ENCODE measurements around the gene MAPK13. TPM values are rescaled to one million over a fixed set of nuclear protein-coding genes. Genes with fewer than 3 reads are reported as not detected.
A peak's percentile ranks its signal among the peaks of the same experiment; 100 is the strongest.

Gene MAPK13
- total RNA-seq, 3 donors from 2014 or later = 33.8 to 61.0 (median 48.4) TPM

GRCh38 chr6:36141961-36142360, 11.6 kb downstream of the MAPK13 start:
- Mint-ChIP-seq H3K36me3 (ENCODE audit: insufficient read depth) (peaks cover 15% of the 10 kb centered on the region), H3K4me3 (no peak overlapping the region), H3K4me1 (ENCODE audit: low read depth) (peaks cover 23% of the 10 kb centered on the region), H3K9me3 (no peaks in the 10 kb centered on the region), H3K27me3 (ENCODE audit: low read depth) (no peaks in the 10 kb centered on the region)
- DNase-seq (no peak), ATAC-seq (no peak)

GRCh38 chr6:36142971-36143838, 12.9 kb downstream of the MAPK13 start:
- H3K36me3 Mint-ChIP-seq (ENCODE audit: insufficient read depth) = peaks cover 15% of the 10 kb centered on the region
- no peaks in the 10 kb centered on the region for H3K27me3 Mint-ChIP-seq (ENCODE audit: low read depth)
- ATAC-seq (no peak), DNase-seq (no peak)
- peaks cover 29% of the 10 kb centered on the region for H3K4me1 Mint-ChIP-seq (ENCODE audit: low read depth)
- no peak overlapping the region for H3K4me3 Mint-ChIP-seq
- peaks cover 2% of the 10 kb centered on the region for H3K9me3 Mint-ChIP-seq

GRCh38 chr6:36145495-36145894, 15.2 kb downstream of the MAPK13 start:
- Mint-ChIP-seq H3K4me1 (ENCODE audit: low read depth) (peaks cover 27% of the 10 kb centered on the region), H3K27me3 (ENCODE audit: low read depth) (no peaks in the 10 kb centered on the region), H3K9me3 (peaks cover 8% of the 10 kb centered on the region), H3K36me3 (ENCODE audit: insufficient read depth) (peaks cover 9% of the 10 kb centered on the region), H3K4me3 (no peak overlapping the region)
- ATAC-seq (no peak), DNase-seq (no peak)

GRCh38 chr6:36147294-36147693, 17.0 kb downstream of the MAPK13 start:
- H3K4me3 Mint-ChIP-seq = no peak overlapping the region
- H3K4me1 Mint-ChIP-seq (ENCODE audit: low read depth) = peaks cover 18% of the 10 kb centered on the region
- peaks cover 3% of the 10 kb centered on the region for H3K36me3 Mint-ChIP-seq (ENCODE audit: insufficient read depth)
- ATAC-seq (no peak), DNase-seq (no peak)
- H3K27me3 Mint-ChIP-seq (ENCODE audit: low read depth) = no peaks in the 10 kb centered on the region
- H3K9me3 Mint-ChIP-seq = peaks cover 8% of the 10 kb centered on the region

GRCh38 chr6:36149476-36149875, 19.2 kb downstream of the MAPK13 start:
- ATAC-seq (no peak), DNase-seq (no peak)
- peaks cover 8% of the 10 kb centered on the region for H3K9me3 Mint-ChIP-seq
- H3K27me3 Mint-ChIP-seq (ENCODE audit: low read depth) = no peaks in the 10 kb centered on the region
- H3K4me3 Mint-ChIP-seq = no peak overlapping the region
- H3K36me3 Mint-ChIP-seq (ENCODE audit: insufficient read depth) = peaks cover 5% of the 10 kb centered on the region
- H3K4me1 Mint-ChIP-seq (ENCODE audit: low read depth) = peaks cover 17% of the 10 kb centered on the region

- peaks cover 8% of the 10 kb centered on the region for H3K9me3 Mint-ChIP-seq
- peaks cover 6% of the 10 kb centered on the region for H3K36me3 Mint-ChIP-seq (ENCODE audit: insufficient read depth)
- no peak for DNase-seq
- no peak for ATAC-seq
- H3K27me3 Mint-ChIP-seq (ENCODE audit: low read depth) = no peaks in the 10 kb centered on the region
- H3K4me1 Mint-ChIP-seq (ENCODE audit: low read depth) = peaks cover 17% of the 10 kb centered on the region
- H3K4me3 Mint-ChIP-seq = no peak overlapping the region
Observed at GRCh38 chr6:36150283-36150682, 20.0 kb downstream of the MAPK13 start.

GRCh38 chr6:36154286-36154685, 24.0 kb downstream of the MAPK13 start:
- H3K4me3 Mint-ChIP-seq = no peak overlapping the region
- peaks cover 10% of the 10 kb centered on the region for H3K36me3 Mint-ChIP-seq (ENCODE audit: insufficient read depth)
- H3K4me1 Mint-ChIP-seq (ENCODE audit: low read depth) = peaks cover 7% of the 10 kb centered on the region
- no peaks in the 10 kb centered on the region for H3K27me3 Mint-ChIP-seq (ENCODE audit: low read depth)
- ATAC-seq = no peak
- DNase-seq = no peak
- H3K9me3 Mint-ChIP-seq = peaks cover 9% of the 10 kb centered on the region

GRCh38 chr6:36155662-36156061, 25.3 kb downstream of the MAPK13 start:
- H3K27me3 Mint-ChIP-seq (ENCODE audit: low read depth) = no peaks in the 10 kb centered on the region
- no peak for ATAC-seq

GRCh38 chr6:36160147-36160760, 29.9 kb downstream of the MAPK13 start:
- no peak overlapping the region for H3K4me3 Mint-ChIP-seq

More at GRCh38 chr6:36155662-36156061, 25.3 kb downstream of the MAPK13 start:
- DNase-seq = no peak
- Mint-ChIP-seq H3K36me3 (ENCODE audit: insufficient read depth) (peaks cover 13% of the 10 kb centered on the region), H3K9me3 (peaks cover 16% of the 10 kb centered on the region), H3K4me1 (ENCODE audit: low read depth) (peaks cover under 1% of the 10 kb centered on the region), H3K4me3 (no peak overlapping the region)

GRCh38 chr6:36169023-36170007, 39.0 kb downstream of the MAPK13 start:
- Mint-ChIP-seq H3K9me3 (peaks cover 3% of the 10 kb centered on the region), H3K4me3 (peak overlapping the region; percentile 16), H3K36me3 (ENCODE audit: insufficient read depth) (peaks cover 5% of the 10 kb centered on the region), H3K27me3 (ENCODE audit: low read depth) (no peaks in the 10 kb centered on the region), H3K4me1 (ENCODE audit: low read depth) (peaks cover 17% of the 10 kb centered on the region)
- DNase-seq (no peak), ATAC-seq (peak; percentile 65 to 80)

More at GRCh38 chr6:36160147-36160760, 29.9 kb downstream of the MAPK13 start:
- DNase-seq (no peak), ATAC-seq (no peak)
- Mint-ChIP-seq H3K9me3 (peaks cover 17% of the 10 kb centered on the region), H3K27me3 (ENCODE audit: low read depth) (no peaks in the 10 kb centered on the region), H3K4me1 (ENCODE audit: low read depth) (no peaks in the 10 kb centered on the region), H3K36me3 (ENCODE audit: insufficient read depth) (peaks cover 13% of the 10 kb centered on the region)

- no peak overlapping the region for H3K4me3 Mint-ChIP-seq
- peaks cover 5% of the 10 kb centered on the region for H3K36me3 Mint-ChIP-seq (ENCODE audit: insufficient read depth)
- H3K9me3 Mint-ChIP-seq = peaks cover 3% of the 10 kb centered on the region
- ATAC-seq = no peak
- H3K27me3 Mint-ChIP-seq (ENCODE audit: low read depth) = no peaks in the 10 kb centered on the region
- H3K4me1 Mint-ChIP-seq (ENCODE audit: low read depth) = peaks cover 17% of the 10 kb centered on the region
- no peak for DNase-seq
Observed at GRCh38 chr6:36170704-36171103, 40.4 kb downstream of the MAPK13 start.

GRCh38 chr6:36171573-36171972, 41.3 kb downstream of the MAPK13 start:
- DNase-seq (no peak), ATAC-seq (no peak)
- H3K9me3 Mint-ChIP-seq = peaks cover 3% of the 10 kb centered on the region
- H3K27me3 Mint-ChIP-seq (ENCODE audit: low read depth) = no peaks in the 10 kb centered on the region
- peaks cover 5% of the 10 kb centered on the region for H3K36me3 Mint-ChIP-seq (ENCODE audit: insufficient read depth)
- no peak overlapping the region for H3K4me3 Mint-ChIP-seq
- peaks cover 17% of the 10 kb centered on the region for H3K4me1 Mint-ChIP-seq (ENCODE audit: low read depth)

- no peaks in the 10 kb centered on the region for H3K4me1 Mint-ChIP-seq (ENCODE audit: low read depth)
- ATAC-seq = peak in 1 of 2 donors; percentile 37
- no peaks in the 10 kb centered on the region for H3K27me3 Mint-ChIP-seq (ENCODE audit: low read depth)
- DNase-seq = no peak
- H3K9me3 Mint-ChIP-seq = peaks cover 13% of the 10 kb centered on the region
- peaks cover 24% of the 10 kb centered on the region for H3K36me3 Mint-ChIP-seq (ENCODE audit: insufficient read depth)
- no peak overlapping the region for H3K4me3 Mint-ChIP-seq
Observed at GRCh38 chr6:36177166-36177565, 46.9 kb downstream of the MAPK13 start.

GRCh38 chr6:36178544-36178943, 48.2 kb downstream of the MAPK13 start:
- Mint-ChIP-seq H3K9me3 (peaks cover 13% of the 10 kb centered on the region), H3K36me3 (ENCODE audit: insufficient read depth) (peaks cover 24% of the 10 kb centered on the region), H3K4me1 (ENCODE audit: low read depth) (no peaks in the 10 kb centered on the region), H3K4me3 (no peak overlapping the region), H3K27me3 (ENCODE audit: low read depth) (no peaks in the 10 kb centered on the region)
- ATAC-seq (no peak), DNase-seq (no peak)
